HepG2 (cell line): ENCODE results near the gene BDKRB1.

Experiments
- CC2D1A ChIP-seq: sonication (generic); formaldehyde crosslinking; IDR thresholded peaks from 2 replicates; pipeline ENCODE4 v1.8.1; 2023; ENCODE audit warnings: mild to moderate bottlenecking, missing genetic modification reagents
- TF ChIP-seq, protein P1 (sequence below): sonication (generic); formaldehyde crosslinking; IDR thresholded peaks from 2 replicates; pipeline ENCODE4 v1.8.1; 2022; ENCODE audit warnings: low read depth, mild to moderate bottlenecking, missing genetic modification reagents

- TF ChIP-seq CC2D1A: no peak
- TF ChIP-seq, protein P1, sequence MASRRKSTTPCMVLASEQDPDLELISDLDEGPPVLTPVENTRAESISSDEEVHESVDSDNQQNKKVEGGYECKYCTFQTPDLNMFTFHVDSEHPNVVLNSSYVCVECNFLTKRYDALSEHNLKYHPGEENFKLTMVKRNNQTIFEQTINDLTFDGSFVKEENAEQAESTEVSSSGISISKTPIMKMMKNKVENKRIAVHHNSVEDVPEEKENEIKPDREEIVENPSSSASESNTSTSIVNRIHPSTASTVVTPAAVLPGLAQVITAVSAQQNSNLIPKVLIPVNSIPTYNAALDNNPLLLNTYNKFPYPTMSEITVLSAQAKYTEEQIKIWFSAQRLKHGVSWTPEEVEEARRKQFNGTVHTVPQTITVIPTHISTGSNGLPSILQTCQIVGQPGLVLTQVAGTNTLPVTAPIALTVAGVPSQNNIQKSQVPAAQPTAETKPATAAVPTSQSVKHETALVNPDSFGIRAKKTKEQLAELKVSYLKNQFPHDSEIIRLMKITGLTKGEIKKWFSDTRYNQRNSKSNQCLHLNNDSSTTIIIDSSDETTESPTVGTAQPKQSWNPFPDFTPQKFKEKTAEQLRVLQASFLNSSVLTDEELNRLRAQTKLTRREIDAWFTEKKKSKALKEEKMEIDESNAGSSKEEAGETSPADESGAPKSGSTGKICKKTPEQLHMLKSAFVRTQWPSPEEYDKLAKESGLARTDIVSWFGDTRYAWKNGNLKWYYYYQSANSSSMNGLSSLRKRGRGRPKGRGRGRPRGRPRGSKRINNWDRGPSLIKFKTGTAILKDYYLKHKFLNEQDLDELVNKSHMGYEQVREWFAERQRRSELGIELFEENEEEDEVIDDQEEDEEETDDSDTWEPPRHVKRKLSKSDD (CRISPR knock-in tag): no peak
These were observed 49.5 kb upstream of the BDKRB1 start for GRCh38 chr14:96206461-96206860.
